HEK293 (cell line): ENCODE measurements around the gene HTN3.

Source experiments
- CTCF ChIP-seq: fragments of 450-650 bp; formaldehyde crosslinking; IDR thresholded peaks from 2 replicates; pipeline ENCODE4 v1.5.1; 2016; ENCODE audit warnings: missing biosample characterization, missing genetic modification characterization
- ELK4 ChIP-seq: IDR thresholded peaks from 2 replicates; pipeline ENCODE4 v1.6.1; 2011; ENCODE audit warnings: mild to moderate bottlenecking, low read depth, low read length, borderline replicate concordance
- REST ChIP-seq: fragments of 450-650 bp; formaldehyde crosslinking; IDR thresholded peaks from 2 replicates; pipeline ENCODE4 v1.5.1; 2016; ENCODE audit warnings: missing biosample characterization, missing genetic modification characterization
- ZNF223 ChIP-seq: fragments of 450-650 bp; formaldehyde crosslinking; IDR thresholded peaks from 2 replicates; pipeline ENCODE4 v1.5.1; 2016; ENCODE audit warnings: missing biosample characterization, missing genetic modification characterization
- ZNF707 ChIP-seq: fragments of 450-650 bp; formaldehyde crosslinking; IDR thresholded peaks from 2 replicates; pipeline ENCODE4 v1.5.1; 2016; ENCODE audit warnings: missing biosample characterization, missing genetic modification characterization

GRCh38 chr4:70059149-70059548 lies 30.9 kb downstream of the HTN3 start:
- TF ChIP-seq CTCF (tag by site-specific recombination) (no peak), REST (tag by site-specific recombination) (no peak), ZNF707 (tag by site-specific recombination) (no peak), ELK4 (no peak), ZNF223 (tag by site-specific recombination) (no peak)
